Activated CD4-positive, CD25-positive, alpha-beta regulatory T cell treated with anti-CD3 and anti-CD28 coated beads, Interleukin-2, amount 50 U/mL, for 24 hours (primary cell): ENCODE results near the gene DIRAS1.
"Not testable (repeated sequence)": the region's sequence is repeated elsewhere in the genome, so short reads cannot be mapped to it uniquely, and the experiment has no call there.

Experiments used
- ATAC-seq, 2 donors: fragments of 150-1000 bp; cut with Tn5 transposase; one replicate each; pipeline ENCODE4 v1.10.0; 2021; ENCODE audit warnings: mild to moderate bottlenecking in 1 of 2, moderate library complexity in 1 of 2

The DIRAS1 gene

DNA sequence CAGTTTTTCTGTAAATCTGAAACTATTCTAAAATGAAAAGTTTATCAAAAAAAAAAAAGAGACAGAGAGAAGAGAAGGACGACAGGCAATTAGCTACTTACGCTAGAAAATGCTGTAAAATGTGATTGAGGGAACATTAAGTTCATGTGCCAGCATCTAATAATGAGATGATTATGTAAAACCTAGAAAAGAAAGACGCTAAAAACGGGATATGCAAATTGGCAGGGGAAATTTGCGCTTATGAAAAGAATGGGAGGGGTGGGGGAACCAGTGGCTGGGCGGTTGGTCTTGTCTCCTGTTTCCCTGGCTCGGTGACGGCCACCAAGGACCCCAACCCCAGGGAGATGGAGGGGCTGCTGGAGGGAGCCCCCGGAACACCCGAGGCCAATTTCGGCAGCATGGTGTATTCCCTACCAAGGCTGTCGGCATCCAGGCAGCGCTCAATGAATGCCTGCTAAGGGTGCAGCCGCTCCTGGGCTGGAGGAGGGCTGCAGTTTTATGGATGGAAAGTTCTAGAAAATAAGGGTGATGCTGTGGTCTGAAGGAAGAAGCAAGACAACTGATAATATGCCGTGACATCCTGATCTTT is 52.9 kb downstream of the DIRAS1 start:
- ATAC-seq: no peak

- not testable (repeated sequence) for ATAC-seq
Observed at GRCh38 chr19:2667349-2667748, 53.8 kb downstream of the DIRAS1 start.

DNA sequence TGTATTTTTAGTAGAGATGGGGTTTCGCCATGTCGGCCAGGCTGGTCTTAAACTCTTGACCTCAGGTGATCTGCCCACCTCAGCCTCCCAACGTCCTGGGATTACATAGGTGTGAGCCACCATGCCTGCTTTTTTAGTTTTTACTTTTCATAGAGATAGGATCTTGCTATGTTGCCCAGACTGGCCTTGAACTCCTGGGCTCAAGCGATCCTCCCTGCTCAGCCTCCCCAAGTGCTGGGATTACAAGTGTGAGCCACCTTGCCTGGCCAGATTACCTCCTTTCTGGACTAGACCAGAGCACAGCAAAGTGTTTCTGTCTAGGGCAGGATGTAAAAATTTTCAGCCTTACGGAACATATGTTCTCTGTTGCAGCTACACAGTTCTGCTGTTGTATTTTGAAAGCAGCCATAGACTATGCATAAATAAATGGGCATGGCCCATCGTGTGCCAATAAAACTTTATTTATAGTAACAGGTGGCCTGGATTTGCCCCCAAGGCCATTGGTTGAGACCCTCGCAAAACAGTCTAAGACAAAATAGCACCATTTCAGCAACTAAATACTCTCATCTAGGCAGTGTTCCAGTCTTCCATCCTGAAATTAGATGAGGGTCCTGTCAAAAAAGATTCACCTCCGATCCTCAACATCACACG is 54.7 kb downstream of the DIRAS1 start:
- ATAC-seq: no peak

DNA sequence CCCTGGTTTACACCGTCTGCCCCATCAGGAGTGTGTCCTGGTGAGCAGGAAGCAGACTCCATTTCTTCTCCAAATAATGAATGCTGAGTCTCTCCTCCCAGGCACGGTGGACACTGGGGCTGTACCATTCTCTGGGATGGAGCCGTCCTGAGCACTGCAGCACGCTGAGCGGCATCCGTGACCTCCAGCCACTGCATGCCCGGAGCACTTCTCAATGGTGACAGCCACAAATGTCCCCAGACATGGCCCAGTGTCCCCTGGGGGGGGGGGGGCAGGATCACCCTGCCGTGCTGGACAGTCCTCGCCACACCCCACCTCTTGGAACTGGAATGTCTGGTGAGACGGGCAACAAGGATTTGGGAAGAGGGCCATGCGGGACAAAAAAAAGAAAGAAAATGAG is 56.1 kb downstream of the DIRAS1 start:
- ATAC-seq: no peak
